ENCODE results near the gene LZTS2.

The LZTS2 gene

GRCh38 chr10:100967332-100967731 is 32.3 kb upstream of the LZTS2 start:
- TF ChIP-seq CTCF (IDR thresholded peaks at IDR 0.05): no peak
- no peak for DNase-seq (ENCODE audit: low spot score)
- no peak overlapping the region for H3K27ac ChIP-seq
- no peak overlapping the region for H3K4me3 ChIP-seq

GRCh38 chr10:100968062-100968736 is 31.4 kb upstream of the LZTS2 start:
- no peak for DNase-seq (ENCODE audit: low spot score)
- no peak for TF ChIP-seq CTCF (IDR thresholded peaks at IDR 0.05)
- Histone ChIP-seq H3K4me3 (no peak overlapping the region), H3K27ac (no peak overlapping the region)

GRCh38 chr10:100968863-100969186 is 30.8 kb upstream of the LZTS2 start:
- no peak for DNase-seq (ENCODE audit: low spot score)
- Histone ChIP-seq H3K4me3 (peak overlapping the region; percentile 83), H3K27ac (no peak overlapping the region)
- no peak for TF ChIP-seq CTCF (IDR thresholded peaks at IDR 0.05)

GRCh38 chr10:100969187-100970075 is 30.2 kb upstream of the LZTS2 start, which contains the start of gene SEMA4G:
Gene SEMA4G, plus strand, starts transcription at chr10:100969504. Its CDS starts 3,409 bp downstream, at chr10:100972913.
- Histone ChIP-seq H3K4me3 (peak within 1 kb of the TSS; percentile 83), H3K27ac (peak within 1 kb of the TSS in 1 of 2 donors; percentile 16)
- DNase-seq (ENCODE audit: low spot score): no peak
- peak; percentile 53 for TF ChIP-seq CTCF (IDR thresholded peaks at IDR 0.05)

- Histone ChIP-seq H3K27ac (peak overlapping the region in 1 of 2 donors; percentile 16), H3K4me3 (peak overlapping the region; percentile 83)
- DNase-seq (ENCODE audit: low spot score): no peak
Observed at GRCh38 chr10:100970076-100970913, 29.3 kb upstream of the LZTS2 start.

More at GRCh38 chr10:100970076-100970913, 29.3 kb upstream of the LZTS2 start:
- TF ChIP-seq CTCF (IDR thresholded peaks at IDR 0.05): no peak

Data from coronary artery (tissue), 2 donors.